A673 (cell line): ENCODE results near the gene ARHGAP4. TPM values are rescaled to one million over a fixed set of nuclear protein-coding genes. Genes with fewer than 3 reads are reported as not detected.

ENCODE experiments used
- BruUV-seq: library from RNA; stranded (reverse); fragments of 400-500 nt; replicated peaks from 2 replicates; lab custom pipeline; 2021; lab: Mats Ljungman, UMichigan
- CTCF ChIA-PET: fragments of 300-600 bp; sonication (Branson Sonifier 250); formaldehyde crosslinking; loops from one replicate; lab custom pipeline; 2022; ENCODE audit warnings: antibody characterized with exemption; lab: Charles Lee
- POLR2A ChIA-PET: fragments of 300-600 bp; sonication (Branson Sonifier 250); formaldehyde crosslinking; loops from one replicate; lab custom pipeline; 2022; ENCODE audit warnings: antibody characterized with exemption; ENCODE audit not compliant: low non-redundant PET; lab: Charles Lee
- DNase-seq: peaks from one replicate; pipeline ENCODE4 v3.0.0-alpha.2; 2015; ENCODE audit warnings: low spot score
- H3K27ac ChIP-seq: fragments of 200-600 bp; sonication (generic); 2 replicates; pipeline ENCODE4 v1.5.1; 2016; ENCODE audit warnings: mixed run types, low read depth, mild to moderate bottlenecking, mixed read lengths, antibody characterized with exemption, low read length; ENCODE audit not compliant: poor library complexity, severe bottlenecking
- H3K27me3 ChIP-seq: fragments of 200-600 bp; sonication (generic); replicated peaks from 2 replicates; pipeline ENCODE4 v1.6.1; 2017; ENCODE audit warnings: mixed run types, low read depth, mild to moderate bottlenecking, mixed read lengths, antibody characterized with exemption, low read length; ENCODE audit not compliant: insufficient read depth, poor library complexity
- H3K36me3 ChIP-seq: fragments of 200-600 bp; sonication (generic); 2 replicates; pipeline ENCODE4 v1.6.1; 2016; ENCODE audit warnings: mixed run types, mild to moderate bottlenecking, mixed read lengths, antibody characterized with exemption, low read length; ENCODE audit not compliant: insufficient read depth, poor library complexity, severe bottlenecking
- H3K4me1 ChIP-seq: fragments of 200-600 bp; sonication (generic); 2 replicates; pipeline ENCODE4 v1.6.1; 2017; ENCODE audit warnings: mixed run types, mild to moderate bottlenecking, mixed read lengths, antibody characterized with exemption, low read length; ENCODE audit not compliant: insufficient read depth, poor library complexity, severe bottlenecking
- H3K4me3 ChIP-seq: fragments of 200-600 bp; sonication (generic); 2 replicates; pipeline ENCODE4 v1.5.1; 2016; ENCODE audit warnings: low read depth, mixed run types, mild to moderate bottlenecking, mixed read lengths, low read length; ENCODE audit not compliant: poor library complexity, severe bottlenecking
- H3K9me3 ChIP-seq: fragments of 200-600 bp; sonication (generic); 2 replicates; pipeline ENCODE4 v1.6.1; 2016; ENCODE audit warnings: mixed run types, low read depth, mild to moderate bottlenecking, mixed read lengths, antibody characterized with exemption, low read length; ENCODE audit not compliant: poor library complexity, severe bottlenecking
- EZH2 ChIP-seq: fragments of 200-600 bp; sonication (generic); IDR thresholded peaks from 2 replicates; pipeline ENCODE4 v1.6.1; 2017; ENCODE audit warnings: borderline replicate concordance, low read depth, mild to moderate bottlenecking, mixed read lengths, antibody characterized with exemption, low read length; ENCODE audit not compliant: poor library complexity, severe bottlenecking
- intact Hi-C: fragments of 100-400 bp; cut with micrococcal nuclease; formaldehyde crosslinking; loops from one replicate; pipeline ENCODE4 v1.10.0; 2022; ENCODE audit not compliant: unreplicated experiment
- total RNA-seq: library from RNA; stranded (reverse); gene quantifications from 2 replicates; pipeline ENCODE4 v1.2.3, GENCODE V29; 2021
- TF ChIP-seq, protein P1 (sequence below): fragments of 300-800, 200-600 bp; sonication (generic); conservative IDR thresholded peaks from 2 replicates; pipeline ENCODE4 v1.5.1; 2017; ENCODE audit warnings: low read depth, mild to moderate bottlenecking, antibody characterized with exemption, low read length, moderate library complexity, mixed read lengths

The ARHGAP4 gene
- total RNA-seq, 1 experiment from 2014 or later: 43.0 TPM

- intact Hi-C loops: no loop called here
- Histone ChIP-seq H3K36me3 (peaks cover 5% of the 10 kb centered on the region), H3K9me3 (no peaks in the 10 kb centered on the region), H3K27ac (peak overlapping the region; percentile 21), H3K27me3 (no peaks in the 10 kb centered on the region), H3K4me3 (peak overlapping the region; percentile 86), H3K4me1 (peaks cover 22% of the 10 kb centered on the region)
- ChIA-PET CTCF (interaction anchor here (0.8 kb wide), 1 partner anchor 21 kb away, joined by 3 read pairs; no protein-coding TSS in a partner anchor), POLR2A (no interaction called here)
- BruUV-seq: no TSS peak
- DNase-seq: no peak
- TF ChIP-seq, protein P1, sequence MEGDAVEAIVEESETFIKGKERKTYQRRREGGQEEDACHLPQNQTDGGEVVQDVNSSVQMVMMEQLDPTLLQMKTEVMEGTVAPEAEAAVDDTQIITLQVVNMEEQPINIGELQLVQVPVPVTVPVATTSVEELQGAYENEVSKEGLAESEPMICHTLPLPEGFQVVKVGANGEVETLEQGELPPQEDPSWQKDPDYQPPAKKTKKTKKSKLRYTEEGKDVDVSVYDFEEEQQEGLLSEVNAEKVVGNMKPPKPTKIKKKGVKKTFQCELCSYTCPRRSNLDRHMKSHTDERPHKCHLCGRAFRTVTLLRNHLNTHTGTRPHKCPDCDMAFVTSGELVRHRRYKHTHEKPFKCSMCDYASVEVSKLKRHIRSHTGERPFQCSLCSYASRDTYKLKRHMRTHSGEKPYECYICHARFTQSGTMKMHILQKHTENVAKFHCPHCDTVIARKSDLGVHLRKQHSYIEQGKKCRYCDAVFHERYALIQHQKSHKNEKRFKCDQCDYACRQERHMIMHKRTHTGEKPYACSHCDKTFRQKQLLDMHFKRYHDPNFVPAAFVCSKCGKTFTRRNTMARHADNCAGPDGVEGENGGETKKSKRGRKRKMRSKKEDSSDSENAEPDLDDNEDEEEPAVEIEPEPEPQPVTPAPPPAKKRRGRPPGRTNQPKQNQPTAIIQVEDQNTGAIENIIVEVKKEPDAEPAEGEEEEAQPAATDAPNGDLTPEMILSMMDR: no peak
- TF ChIP-seq EZH2: no peak
These were observed 42.2 kb upstream of the ARHGAP4 start for GRCh38 chrX:153968255-153968654.

DNA sequence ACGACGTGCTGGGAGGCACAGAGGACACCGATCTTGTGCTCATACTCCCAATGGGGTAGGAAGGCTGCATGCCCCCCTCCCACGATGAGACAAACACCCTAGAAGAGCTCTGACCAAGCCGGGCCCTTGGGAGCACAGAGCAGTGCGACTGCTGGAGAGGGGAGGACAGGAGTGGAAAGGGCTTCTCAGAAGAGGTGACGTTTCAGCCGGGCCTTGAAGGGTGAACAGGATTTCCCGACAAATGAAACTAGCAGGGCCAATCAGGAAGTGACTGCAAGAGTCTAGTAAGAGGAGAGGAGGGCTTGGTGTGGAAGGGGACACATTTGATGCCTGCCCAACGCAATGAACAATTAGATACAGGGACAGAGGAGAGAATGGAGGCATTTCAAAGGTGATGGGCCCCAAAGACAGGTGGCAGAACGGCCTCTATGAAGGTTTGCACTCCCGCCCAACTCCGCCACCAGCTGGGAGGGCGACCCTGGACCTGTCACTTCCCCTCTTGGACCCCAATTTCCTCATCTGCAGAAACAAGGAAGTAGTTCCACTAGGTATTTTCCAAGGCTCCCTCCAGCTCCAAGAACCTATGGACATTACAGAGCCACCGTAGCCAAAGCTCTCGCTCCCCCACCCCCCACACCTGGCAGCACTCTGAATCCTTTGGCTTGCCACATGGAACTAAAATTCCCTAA is 41.6 kb upstream of the ARHGAP4 start:
- Histone ChIP-seq H3K9me3 (no peaks in the 10 kb centered on the region), H3K27ac (peak overlapping the region; percentile 19), H3K27me3 (no peaks in the 10 kb centered on the region), H3K36me3 (peaks cover 10% of the 10 kb centered on the region), H3K4me3 (peak overlapping the region; percentile 86), H3K4me1 (peaks cover 19% of the 10 kb centered on the region)
- CTCF ChIA-PET: interaction anchor here (0.5 to 0.8 kb wide), 2 partner anchors 21 to 22 kb away, joined by 3 to 7 read pairs; no protein-coding TSS in a partner anchor
- BruUV-seq: TSS peak; percentile 4
- DNase-seq: no peak
- intact Hi-C loops: no loop called here
- TF ChIP-seq, protein P1: no peak
- TF ChIP-seq EZH2: no peak
- POLR2A ChIA-PET: interaction anchor here (0.6 to 1.2 kb wide), 2 partner anchors 17 to 148 kb away, joined by 3 to 8 read pairs; no protein-coding TSS in a partner anchor

DNA sequence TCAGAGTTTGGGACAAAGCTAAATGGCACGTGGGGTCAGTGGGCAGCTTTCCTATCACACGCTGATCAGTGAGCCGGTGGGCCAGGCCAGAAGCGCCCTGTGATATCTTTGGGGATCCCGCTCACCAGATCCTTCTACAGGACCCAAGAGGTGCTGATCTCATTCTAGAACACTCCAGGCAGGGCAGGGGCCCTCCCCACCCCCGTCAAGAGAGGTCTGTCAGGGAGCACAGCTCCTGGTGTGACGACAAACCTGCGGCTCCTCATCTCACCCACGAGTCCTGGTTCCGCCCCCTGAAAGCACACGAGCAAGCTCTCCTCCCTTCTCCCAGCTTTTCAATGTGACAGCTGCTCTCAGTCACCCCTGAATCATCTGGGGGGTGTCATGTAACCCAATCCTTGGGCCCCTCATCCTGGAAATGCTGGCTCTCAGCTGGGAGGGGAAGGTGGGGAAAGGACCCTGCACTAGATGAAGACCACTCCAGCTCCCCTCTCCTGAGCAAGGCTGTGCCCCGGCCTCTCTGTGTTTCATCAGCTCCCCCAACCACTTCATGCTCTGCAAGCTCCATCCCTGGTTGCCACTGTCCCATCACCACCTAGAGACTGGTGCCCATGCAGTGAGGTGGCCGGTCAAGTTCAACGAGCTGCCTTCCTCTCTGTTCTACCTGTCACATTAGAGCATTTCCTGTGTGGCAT is 40.9 kb upstream of the ARHGAP4 start:
- Histone ChIP-seq H3K36me3 (peaks cover 17% of the 10 kb centered on the region), H3K4me3 (no peak overlapping the region), H3K9me3 (no peaks in the 10 kb centered on the region), H3K4me1 (peaks cover 19% of the 10 kb centered on the region), H3K27ac (peak overlapping the region; percentile 16), H3K27me3 (no peaks in the 10 kb centered on the region)
- intact Hi-C loops: no loop called here
- no peak for DNase-seq
- ChIA-PET CTCF (interaction anchor here (0.8 kb wide), 1 partner anchor 20 kb away, joined by 3 read pairs; no protein-coding TSS in a partner anchor), POLR2A (interaction anchor here (0.6 to 1.2 kb wide), 2 partner anchors 16 to 280 kb away, joined by 6 to 8 read pairs; no protein-coding TSS in a partner anchor)
- BruUV-seq: no TSS peak
- TF ChIP-seq, protein P1: no peak
- no peak for TF ChIP-seq EZH2
